KOPT-K1 (cell line): Measurements from ENCODE around the gene VIT.

ENCODE experiments used
- H3K27ac ChIP-seq: fragments of 200-600 bp; sonication (generic); 2 replicates; pipeline ENCODE4 v1.5.1; 2016; ENCODE audit warnings: antibody characterized with exemption, mild to moderate bottlenecking, low read depth, low read length; ENCODE audit not compliant: poor library complexity, severe bottlenecking
- H3K36me3 ChIP-seq: fragments of 200-600 bp; sonication (generic); 2 replicates; pipeline ENCODE4 v1.5.1; 2017; ENCODE audit warnings: antibody characterized with exemption, mild to moderate bottlenecking, low read length, moderate library complexity; ENCODE audit not compliant: insufficient read depth
- H3K9me3 ChIP-seq: fragments of 200-600 bp; sonication (generic); 2 replicates; pipeline ENCODE4 v1.5.1; 2017; ENCODE audit warnings: antibody characterized with exemption, low read length, mild to moderate bottlenecking; ENCODE audit not compliant: insufficient read depth, poor library complexity, severe bottlenecking

Gene VIT

DNA sequence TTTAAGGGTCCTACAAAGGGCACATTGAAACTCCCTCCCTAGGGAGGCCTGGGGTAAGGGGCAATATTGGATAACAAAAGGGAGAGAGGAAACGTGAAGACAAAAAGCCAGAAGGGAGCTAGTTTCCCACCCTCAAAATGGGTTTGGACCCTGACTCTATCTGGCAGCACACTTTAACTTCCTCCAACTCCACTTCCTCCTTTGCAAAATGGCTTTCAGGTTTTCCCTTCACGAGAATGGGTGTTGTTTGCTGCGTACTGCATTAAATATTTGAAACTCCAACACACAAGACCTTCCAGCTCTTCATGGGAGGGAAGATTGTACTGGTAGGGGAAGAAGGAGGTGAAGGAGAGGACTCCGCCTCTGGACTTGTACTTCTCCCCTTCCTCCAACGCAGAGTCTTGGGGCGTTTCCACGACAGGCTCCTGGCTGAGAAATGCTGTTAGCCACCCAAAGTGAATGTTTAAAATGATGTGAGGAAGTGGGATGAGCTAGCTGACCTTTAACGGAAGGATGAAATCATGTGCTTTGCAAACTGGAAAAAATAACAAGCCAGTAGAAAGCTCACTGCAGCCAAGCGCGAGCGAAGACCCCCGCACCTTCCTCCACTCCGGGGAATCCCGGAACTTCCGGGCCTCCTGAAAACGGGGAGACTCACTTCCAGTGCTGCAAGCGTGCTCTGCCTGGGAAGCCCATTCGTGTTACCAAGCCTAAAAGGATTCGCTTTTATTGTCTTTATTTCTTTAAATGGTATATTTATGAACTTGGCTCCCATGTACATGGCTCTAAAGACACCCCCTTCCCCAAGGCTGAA lies 85.6 kb downstream of the VIT start:
- Histone ChIP-seq H3K36me3 (no peaks in the 10 kb centered on the region), H3K27ac (no peak overlapping the region), H3K9me3 (no peaks in the 10 kb centered on the region)

DNA sequence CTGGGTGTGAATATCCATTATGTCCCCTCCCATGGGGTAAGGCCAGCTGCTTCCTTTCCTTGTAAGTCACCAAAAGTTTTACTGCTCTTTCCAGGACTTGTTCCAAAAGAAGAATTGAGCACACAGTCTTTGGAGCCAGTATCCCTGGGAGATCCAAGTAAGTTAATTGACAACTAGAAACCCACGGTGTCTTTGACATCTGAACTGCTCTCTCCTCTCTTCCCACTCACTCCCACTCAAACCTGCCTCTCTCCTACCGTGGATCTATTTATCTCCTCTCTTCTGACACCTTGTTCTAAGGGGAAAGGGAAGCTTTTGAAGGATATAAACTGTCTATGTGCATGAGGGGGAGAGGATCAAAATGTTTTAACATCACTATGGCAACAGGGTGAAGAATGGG lies 86.7 kb downstream of the VIT start:
- H3K36me3 ChIP-seq = no peaks in the 10 kb centered on the region
- H3K27ac ChIP-seq = no peak overlapping the region
- no peaks in the 10 kb centered on the region for H3K9me3 ChIP-seq

DNA sequence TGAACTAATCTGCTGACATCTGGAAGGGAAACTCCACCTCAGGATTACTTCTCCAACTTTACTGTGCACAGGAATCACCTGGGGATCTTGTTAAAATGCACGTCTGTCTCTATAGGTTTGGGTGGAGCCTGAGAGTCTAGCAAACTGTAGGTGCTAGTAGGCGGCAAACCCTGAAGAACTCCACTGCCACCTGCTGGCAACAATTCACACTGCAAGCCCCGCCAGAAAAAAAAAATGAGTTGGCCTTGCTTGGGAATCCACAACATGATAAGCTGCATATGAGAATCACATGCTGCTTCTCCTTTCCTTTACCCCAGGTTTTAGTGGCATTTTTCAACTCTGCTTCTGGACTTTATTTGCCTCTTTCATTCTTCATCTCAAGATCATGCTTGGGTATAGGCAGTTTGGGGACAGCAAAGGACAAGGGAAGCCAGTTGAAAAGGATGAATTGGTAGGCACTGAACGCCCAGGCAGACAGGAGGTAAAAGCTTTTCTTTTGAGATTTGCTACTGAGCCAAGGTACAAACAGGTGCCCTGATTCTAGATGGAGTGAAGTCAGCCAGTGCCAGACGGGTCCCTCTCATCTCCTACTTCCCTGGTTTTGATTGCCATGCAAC lies 88.8 kb downstream of the VIT start:
- H3K27ac ChIP-seq = no peak overlapping the region
- H3K36me3 ChIP-seq = no peaks in the 10 kb centered on the region
- no peaks in the 10 kb centered on the region for H3K9me3 ChIP-seq

DNA sequence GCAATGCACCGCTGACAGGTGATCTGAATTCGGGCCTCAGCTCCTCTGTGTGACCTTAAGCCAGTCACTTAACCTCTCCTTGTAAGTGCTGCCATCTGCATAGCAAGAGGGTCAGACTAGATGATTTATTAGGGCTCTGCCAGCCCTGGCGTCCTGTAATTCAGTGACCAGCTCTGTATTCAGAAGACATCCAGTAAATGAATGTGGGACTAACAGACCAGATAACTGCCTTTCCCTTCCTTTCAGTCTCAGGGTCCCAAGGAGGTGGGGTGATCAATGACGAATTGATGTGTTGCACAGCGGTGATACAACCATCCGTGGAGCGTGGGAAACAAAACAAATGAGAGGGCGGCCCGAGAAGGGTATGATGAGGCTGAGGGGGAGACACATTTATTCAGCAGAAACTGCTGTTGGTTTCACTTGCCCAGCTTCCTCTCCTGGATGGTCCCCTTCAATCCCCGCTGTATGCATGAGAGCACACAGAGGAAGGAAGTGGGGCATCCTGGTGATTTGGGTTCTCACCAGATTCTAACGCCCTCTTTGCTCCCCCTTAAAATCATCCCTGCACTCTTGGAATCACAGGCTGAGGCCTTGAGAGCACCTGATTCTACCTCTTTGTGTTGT lies 92.8 kb downstream of the VIT start:
- H3K36me3 ChIP-seq = no peaks in the 10 kb centered on the region
- H3K27ac ChIP-seq = no peak overlapping the region

DNA sequence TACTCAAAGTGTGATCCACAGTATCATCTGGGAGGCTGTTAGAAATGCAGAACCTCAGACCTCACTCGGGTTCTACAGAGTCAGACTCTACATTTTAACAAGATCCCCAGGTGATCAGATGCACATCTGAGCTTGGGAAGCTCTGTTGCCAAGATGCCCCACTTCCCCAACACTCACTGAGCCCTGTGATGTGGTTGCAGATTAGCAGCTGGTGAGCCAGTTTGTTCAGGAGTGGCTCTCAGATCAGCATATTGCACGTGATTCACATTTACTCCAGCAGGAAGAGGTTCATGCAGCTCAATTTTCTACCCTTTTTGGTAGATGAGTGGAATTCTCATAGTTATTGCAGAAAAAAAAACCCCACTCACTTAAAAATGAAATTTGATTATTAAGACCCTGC lies 96.4 kb downstream of the VIT start:
- H3K9me3 ChIP-seq = no peaks in the 10 kb centered on the region
- H3K27ac ChIP-seq = no peak overlapping the region
- no peaks in the 10 kb centered on the region for H3K36me3 ChIP-seq

More for the DNA sequence above, 92.8 kb downstream of the VIT start:
- H3K9me3 ChIP-seq = no peaks in the 10 kb centered on the region

DNA sequence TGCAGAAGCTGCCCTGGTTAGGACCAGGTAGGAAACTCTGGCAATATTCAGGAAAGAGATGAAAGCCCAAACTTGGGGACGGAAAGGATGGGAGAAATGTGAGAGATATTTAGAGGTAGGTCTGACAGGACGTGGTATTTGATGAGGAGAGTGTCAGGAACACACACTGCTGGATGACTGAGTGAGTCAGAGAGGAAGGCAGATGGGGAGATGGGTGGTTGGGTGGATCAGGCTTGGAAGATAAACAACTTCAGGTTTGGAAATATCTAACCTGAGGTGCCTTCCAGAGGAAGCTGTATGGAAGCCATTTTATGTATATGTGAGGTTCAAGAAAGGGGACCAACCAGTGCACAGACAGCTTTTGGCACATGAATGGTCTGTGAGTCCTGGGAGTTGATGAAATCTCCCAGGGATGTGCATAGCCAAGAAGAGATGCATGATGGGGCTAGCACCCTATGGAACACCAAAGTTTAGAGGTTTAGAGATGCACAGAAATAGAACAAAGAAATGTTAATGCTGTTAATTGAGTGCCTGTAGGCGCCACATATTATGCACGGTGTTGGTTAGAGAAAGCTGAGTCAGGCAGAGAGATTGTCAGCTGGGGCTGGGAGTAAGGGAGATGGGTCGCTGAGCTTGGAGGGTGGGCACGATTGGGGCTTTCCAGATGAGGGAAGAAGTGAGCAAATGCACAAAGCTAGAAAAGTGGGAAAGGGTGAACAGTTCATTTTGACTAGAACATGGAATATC lies 101.0 kb downstream of the VIT start:
- Histone ChIP-seq H3K27ac (no peak overlapping the region), H3K36me3 (no peaks in the 10 kb centered on the region), H3K9me3 (no peaks in the 10 kb centered on the region)

DNA sequence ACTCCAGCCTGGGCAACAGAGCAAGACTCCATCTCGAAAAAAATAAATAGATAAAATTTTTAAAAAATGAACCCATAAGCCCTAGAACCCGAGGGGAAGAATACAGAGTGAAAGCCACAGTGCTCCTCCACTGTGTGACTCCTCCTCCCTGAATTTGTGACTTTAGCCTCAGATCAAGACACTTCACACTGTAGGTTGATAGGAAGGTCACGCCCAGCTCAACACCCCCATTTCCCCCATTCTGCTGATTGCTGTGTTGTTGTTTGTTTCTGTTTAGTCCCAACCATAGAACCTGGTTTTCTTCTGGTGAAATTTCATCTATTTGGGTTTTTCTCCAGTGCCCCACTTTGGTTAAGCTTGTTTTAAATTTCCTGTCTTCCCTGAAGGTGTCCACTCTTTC lies 102.2 kb downstream of the VIT start:
- Histone ChIP-seq H3K9me3 (no peaks in the 10 kb centered on the region), H3K27ac (no peak overlapping the region), H3K36me3 (no peaks in the 10 kb centered on the region)

DNA sequence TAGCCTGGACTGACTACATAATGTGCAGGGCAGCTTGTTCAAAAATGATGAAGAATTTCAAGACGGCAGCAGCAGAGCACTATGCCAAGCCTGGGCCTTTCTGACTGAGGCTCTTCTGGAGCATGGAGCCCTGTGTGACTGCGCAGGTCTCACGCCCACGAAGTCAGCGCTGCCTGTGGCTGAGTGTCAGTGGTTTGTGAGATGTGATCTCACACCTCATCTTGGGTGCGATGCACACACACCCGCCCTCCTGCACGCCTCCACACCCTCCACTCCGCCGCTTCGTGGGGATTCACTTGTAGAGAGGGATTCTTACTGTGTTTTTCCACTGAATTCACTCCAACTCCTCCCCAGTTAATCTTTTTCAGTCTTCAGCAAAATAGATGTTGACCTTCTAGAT lies 103.9 kb downstream of the VIT start:
- Histone ChIP-seq H3K27ac (no peak overlapping the region), H3K9me3 (no peaks in the 10 kb centered on the region), H3K36me3 (no peaks in the 10 kb centered on the region)

DNA sequence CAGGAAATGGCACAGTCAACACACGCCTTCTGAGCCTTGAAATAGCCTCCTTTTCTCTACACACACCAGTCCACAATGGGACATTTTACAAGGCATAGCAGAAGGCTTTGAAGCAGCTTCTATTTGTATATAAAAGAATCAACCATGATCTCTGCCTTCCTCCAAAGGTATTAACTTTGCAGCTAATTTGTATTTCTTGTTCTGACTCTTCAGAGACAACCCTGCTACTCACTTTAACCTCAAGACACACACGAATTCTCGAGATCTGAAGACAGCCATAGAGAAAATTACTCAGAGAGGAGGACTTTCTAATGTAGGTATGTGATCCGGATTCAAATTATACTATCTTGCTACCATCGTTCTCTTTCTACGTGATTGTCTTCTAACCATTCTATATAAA lies 104.6 kb downstream of the VIT start:
- Histone ChIP-seq H3K36me3 (no peaks in the 10 kb centered on the region), H3K9me3 (no peaks in the 10 kb centered on the region), H3K27ac (no peak overlapping the region)

DNA sequence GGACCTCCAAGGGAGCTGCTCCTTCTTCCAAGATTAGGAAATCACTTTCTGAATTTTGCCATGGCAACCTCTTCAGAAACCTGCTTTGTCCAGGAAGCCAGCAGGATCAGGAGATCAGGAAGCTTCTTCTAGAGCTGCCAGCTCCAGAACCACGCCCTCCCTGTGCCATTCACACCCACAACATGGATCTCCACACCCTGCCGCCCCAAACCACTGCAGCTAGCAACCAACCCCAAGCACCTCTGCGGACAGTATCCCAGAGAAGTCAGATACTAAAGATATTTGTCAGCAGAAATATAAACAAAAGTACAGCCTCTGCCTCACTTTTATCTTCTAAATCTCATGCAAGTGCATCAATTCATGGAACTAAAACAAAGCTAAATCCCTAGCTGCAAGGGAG lies 106.4 kb downstream of the VIT start:
- Histone ChIP-seq H3K9me3 (no peaks in the 10 kb centered on the region), H3K36me3 (no peaks in the 10 kb centered on the region), H3K27ac (no peak overlapping the region)

DNA sequence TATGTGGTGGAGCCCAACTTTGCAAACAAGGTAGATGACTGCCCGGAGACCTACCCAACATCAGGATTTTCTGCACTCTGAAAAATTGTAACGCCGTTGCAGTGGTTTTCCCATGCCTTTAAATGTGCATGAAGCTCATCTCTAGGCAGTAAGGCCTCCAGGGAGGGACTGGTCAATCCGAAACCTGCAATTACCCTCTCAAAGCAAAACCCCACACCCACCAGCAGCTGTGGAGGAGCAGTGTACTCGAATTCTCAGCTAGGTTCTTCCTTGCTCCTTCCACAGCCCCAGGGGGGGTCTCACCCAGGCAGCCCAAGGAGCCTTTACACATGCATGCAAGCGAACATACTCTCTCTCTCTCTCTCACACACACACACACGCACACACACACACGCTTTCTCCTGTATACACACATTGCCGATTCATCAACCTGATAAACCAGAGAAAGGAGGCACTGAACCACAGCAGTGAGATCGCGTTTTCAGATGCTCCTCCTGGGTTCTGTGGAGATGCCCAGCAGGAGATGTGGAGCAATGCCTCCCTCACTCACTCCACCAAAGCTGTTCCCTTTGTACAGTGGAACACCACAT lies 109.2 kb downstream of the VIT start:
- no peak overlapping the region for H3K27ac ChIP-seq
- no peaks in the 10 kb centered on the region for H3K36me3 ChIP-seq
- no peaks in the 10 kb centered on the region for H3K9me3 ChIP-seq

DNA sequence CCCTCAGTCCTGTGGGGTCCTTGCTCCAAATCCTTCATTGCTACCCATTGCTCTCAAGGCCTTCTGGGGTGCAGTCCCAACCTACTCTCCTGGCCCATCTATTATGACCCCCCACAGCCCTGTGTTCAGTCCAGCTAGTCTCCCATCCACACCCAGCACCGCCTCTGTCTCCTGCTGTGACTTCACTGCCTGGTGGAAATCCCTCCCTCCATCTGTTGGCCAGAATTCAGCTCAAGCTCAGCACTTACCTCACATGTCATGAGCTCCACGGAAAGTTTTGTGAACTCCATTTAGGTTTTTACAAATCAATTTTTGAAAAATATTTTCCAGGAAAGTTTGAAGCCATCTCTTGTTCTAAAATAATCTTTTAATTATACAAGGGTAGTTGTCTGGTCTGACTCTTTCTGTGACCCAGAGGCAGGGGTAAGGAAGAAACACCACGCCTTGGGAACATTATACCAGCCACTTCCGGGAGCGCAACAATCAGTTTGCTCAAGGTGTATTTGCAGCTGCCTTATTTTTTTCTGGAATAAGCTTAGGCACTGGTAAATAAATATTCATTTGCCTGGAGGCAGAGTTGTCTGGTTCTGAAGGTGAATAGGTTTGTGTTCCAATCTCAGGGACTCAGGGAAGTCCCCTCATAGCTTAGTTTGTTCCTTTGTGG lies 110.8 kb downstream of the VIT start:
- H3K9me3 ChIP-seq = no peaks in the 10 kb centered on the region
- H3K36me3 ChIP-seq = no peaks in the 10 kb centered on the region
- H3K27ac ChIP-seq = no peak overlapping the region

DNA sequence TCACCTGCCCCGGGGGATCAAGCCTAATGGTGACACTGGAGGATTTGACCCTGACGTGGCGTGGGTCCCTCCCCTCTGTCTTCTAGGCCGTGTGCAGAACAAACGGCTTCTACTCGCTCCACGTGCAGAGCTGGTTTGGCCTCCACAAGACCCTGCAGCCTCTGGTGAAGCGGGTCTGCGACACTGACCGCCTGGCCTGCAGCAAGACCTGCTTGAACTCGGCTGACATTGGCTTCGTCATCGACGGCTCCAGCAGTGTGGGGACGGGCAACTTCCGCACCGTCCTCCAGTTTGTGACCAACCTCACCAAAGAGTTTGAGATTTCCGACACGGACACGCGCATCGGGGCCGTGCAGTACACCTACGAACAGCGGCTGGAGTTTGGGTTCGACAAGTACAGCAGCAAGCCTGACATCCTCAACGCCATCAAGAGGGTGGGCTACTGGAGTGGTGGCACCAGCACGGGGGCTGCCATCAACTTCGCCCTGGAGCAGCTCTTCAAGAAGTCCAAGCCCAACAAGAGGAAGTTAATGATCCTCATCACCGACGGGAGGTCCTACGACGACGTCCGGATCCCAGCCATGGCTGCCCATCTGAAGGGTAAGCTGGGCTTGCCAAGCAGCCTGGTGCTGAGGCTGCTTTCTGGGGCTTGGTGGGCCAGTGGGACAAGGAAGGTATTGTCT lies 112.0 kb downstream of the VIT start:
- Histone ChIP-seq H3K27ac (no peak overlapping the region), H3K36me3 (no peaks in the 10 kb centered on the region), H3K9me3 (no peaks in the 10 kb centered on the region)

DNA sequence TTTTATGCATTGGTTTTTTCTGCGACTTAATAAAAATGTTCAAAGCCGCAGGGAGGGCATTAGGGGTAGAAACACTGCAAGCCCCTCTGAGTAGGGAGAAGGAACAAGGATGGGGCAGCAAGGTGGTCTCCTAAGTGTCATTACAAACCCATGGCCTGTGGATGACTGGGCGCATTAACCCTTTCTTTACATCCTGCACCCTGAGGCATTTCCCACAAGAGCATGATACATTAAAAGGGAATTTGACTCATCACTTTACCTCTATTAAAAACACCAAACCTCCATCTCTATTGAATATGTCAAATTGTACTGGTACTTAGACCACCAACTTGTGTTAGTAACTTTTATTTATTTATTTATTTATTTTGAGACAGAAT lies 112.5 kb downstream of the VIT start:
- Histone ChIP-seq H3K27ac (no peak overlapping the region), H3K36me3 (no peaks in the 10 kb centered on the region), H3K9me3 (no peaks in the 10 kb centered on the region)
